HG03139 (cell line): ENCODE results near the gene TMEM62.
"Not testable (repeated sequence)": the region's sequence is repeated elsewhere in the genome, so short reads cannot be mapped to it uniquely, and the experiment has no call there.

Experiments
- ATAC-seq: cut with Tn5 transposase; IDR thresholded peaks from one replicate; pipeline ENCODE4 v1.9.1; 2021; ENCODE audit not compliant: unreplicated experiment

TMEM62 gene

GRCh38 chr15:43169888-43170287 is 36.5 kb downstream of the TMEM62 start:
- ATAC-seq: no peak

GRCh38 chr15:43175656-43176309 is 42.4 kb downstream of the TMEM62 start:
- not testable (repeated sequence) for ATAC-seq

- ATAC-seq: not testable (repeated sequence)
Measured at GRCh38 chr15:43177147-43177546, 43.8 kb downstream of the TMEM62 start.

GRCh38 chr15:43183270-43183669 is 49.9 kb downstream of the TMEM62 start:
- ATAC-seq: no peak

GRCh38 chr15:43184407-43185124 is 51.2 kb downstream of the TMEM62 start:
- ATAC-seq: no peak

GRCh38 chr15:43185157-43186002 is 52.0 kb downstream of the TMEM62 start, which contains the start of gene CCNDBP1:
CCNDBP1 (plus strand) TSS chr15:43185403; CDS start chr15:43185499, 96 bp downstream.
- peak; percentile 94 for ATAC-seq

GRCh38 chr15:43186003-43186353 is 52.6 kb downstream of the TMEM62 start:
- peak; percentile 5 for ATAC-seq

- no peak for ATAC-seq
Measured at GRCh38 chr15:43187544-43188155, 54.3 kb downstream of the TMEM62 start.

- ATAC-seq: no peak
Measured at GRCh38 chr15:43189296-43189695, 55.9 kb downstream of the TMEM62 start.

GRCh38 chr15:43190178-43190577 is 56.8 kb downstream of the TMEM62 start:
- no peak for ATAC-seq

- no peak for ATAC-seq
Measured at GRCh38 chr15:43193710-43194109, 60.3 kb downstream of the TMEM62 start.

- no peak for ATAC-seq
Measured at GRCh38 chr15:43194795-43195194, 61.4 kb downstream of the TMEM62 start.

GRCh38 chr15:43196760-43197548 is 63.6 kb downstream of the TMEM62 start:
- no peak for ATAC-seq

GRCh38 chr15:43197773-43198172 is 64.4 kb downstream of the TMEM62 start:
- ATAC-seq: not testable (repeated sequence)

- ATAC-seq: not testable (repeated sequence)
Measured at GRCh38 chr15:43198556-43198955, 65.2 kb downstream of the TMEM62 start.

GRCh38 chr15:43198992-43199391 is 65.6 kb downstream of the TMEM62 start:
- ATAC-seq: no peak

GRCh38 chr15:43199945-43200488 is 66.6 kb downstream of the TMEM62 start:
- no peak for ATAC-seq

GRCh38 chr15:43204016-43204901 is 70.9 kb downstream of the TMEM62 start:
- no peak for ATAC-seq

- no peak for ATAC-seq
Measured at GRCh38 chr15:43206054-43206453, 72.7 kb downstream of the TMEM62 start.
